KMS-11 (cell line): ENCODE results near the gene PAK1.

Source experiments
- H2AFZ ChIP-seq: fragments of 200-600 bp; sonication (generic); 2 replicates; pipeline ENCODE4 v1.6.1; 2016; ENCODE audit warnings: antibody characterized with exemption, mixed run types, low read depth
- H3K27ac ChIP-seq: fragments of 200-600 bp; sonication (generic); 2 replicates; pipeline ENCODE4 v1.6.1; 2016; ENCODE audit warnings: mild to moderate bottlenecking, mixed run types
- H3K27me3 ChIP-seq: fragments of 200-600 bp; sonication (generic); 2 replicates; pipeline ENCODE4 v1.6.1; 2017; ENCODE audit warnings: mild to moderate bottlenecking, low read depth, mixed run types, moderate library complexity; ENCODE audit not compliant: insufficient read depth
- H3K36me3 ChIP-seq: fragments of 200-600 bp; sonication (generic); 2 replicates; pipeline ENCODE4 v1.6.1; 2017; ENCODE audit warnings: mild to moderate bottlenecking, mixed run types; ENCODE audit not compliant: insufficient read depth
- H3K4me1 ChIP-seq: fragments of 200-600 bp; sonication (generic); 2 replicates; pipeline ENCODE4 v1.6.1; 2016; ENCODE audit warnings: mild to moderate bottlenecking, low read depth, mixed run types; ENCODE audit not compliant: poor library complexity, severe bottlenecking
- H3K4me2 ChIP-seq: fragments of 200-600 bp; sonication (generic); 2 replicates; pipeline ENCODE4 v1.7.0; 2016; ENCODE audit warnings: mild to moderate bottlenecking, mixed run types
- H3K4me3 ChIP-seq: fragments of 200-600 bp; sonication (generic); IDR thresholded peaks from 2 replicates; pipeline ENCODE4 v1.6.1; 2017; ENCODE audit warnings: low read depth, low read length, mixed read lengths; ENCODE audit not compliant: insufficient read depth
- H3K79me2 ChIP-seq: fragments of 200-600 bp; sonication (generic); 2 replicates; pipeline ENCODE4 v1.6.1; 2016; ENCODE audit warnings: low read depth, mixed run types; ENCODE audit not compliant: insufficient read depth
- H3K9ac ChIP-seq: fragments of 200-600 bp; sonication (generic); 2 replicates; pipeline ENCODE4 v1.6.1; 2016; ENCODE audit warnings: mild to moderate bottlenecking, mixed run types
- H4K20me1 ChIP-seq: fragments of 200-600 bp; sonication (generic); 2 replicates; pipeline ENCODE4 v1.6.1; 2016; ENCODE audit warnings: mild to moderate bottlenecking, mixed run types; ENCODE audit not compliant: insufficient read depth
- CTCF ChIP-seq: fragments of 200-600 bp; sonication (generic); conservative IDR thresholded peaks from 2 replicates; pipeline ENCODE4 v1.6.1; 2017; ENCODE audit warnings: low read depth, mild to moderate bottlenecking, antibody characterized with exemption, low read length, moderate library complexity, mixed read lengths

PAK1 gene

GRCh38 chr11:77441426-77441825 lies 32.5 kb downstream of the PAK1 start:
- Histone ChIP-seq H4K20me1 (no peaks in the 10 kb centered on the region), H3K36me3 (no peaks in the 10 kb centered on the region), H3K9ac (no peak overlapping the region), H3K27me3 (no peaks in the 10 kb centered on the region), H3K27ac (no peak overlapping the region), H3K4me3 (no peak overlapping the region), H3K79me2 (no peaks in the 10 kb centered on the region), H3K4me1 (peaks cover 31% of the 10 kb centered on the region), H2AFZ (no peak overlapping the region), H3K4me2 (no peak overlapping the region)
- no peak for TF ChIP-seq CTCF

- no peak overlapping the region for H3K4me3 ChIP-seq
Observed at GRCh38 chr11:77440678-77441077, 33.2 kb downstream of the PAK1 start.

GRCh38 chr11:77438487-77438886 lies 35.4 kb downstream of the PAK1 start:
- H3K27me3 ChIP-seq, result no peaks in the 10 kb centered on the region
- no peak overlapping the region for H3K27ac ChIP-seq
- H2AFZ ChIP-seq, result no peak overlapping the region
- no peak overlapping the region for H3K4me2 ChIP-seq
- no peaks in the 10 kb centered on the region for H3K36me3 ChIP-seq
- no peaks in the 10 kb centered on the region for H4K20me1 ChIP-seq
- no peaks in the 10 kb centered on the region for H3K79me2 ChIP-seq
- no peak for TF ChIP-seq CTCF
- no peak overlapping the region for H3K4me3 ChIP-seq
- H3K4me1 ChIP-seq, result peaks cover 17% of the 10 kb centered on the region
- H3K9ac ChIP-seq, result no peak overlapping the region

More at GRCh38 chr11:77440678-77441077, 33.2 kb downstream of the PAK1 start:
- H3K27ac ChIP-seq, result no peak overlapping the region
- peaks cover 31% of the 10 kb centered on the region for H3K4me1 ChIP-seq
- no peaks in the 10 kb centered on the region for H4K20me1 ChIP-seq
- H3K27me3 ChIP-seq, result no peaks in the 10 kb centered on the region
- no peak overlapping the region for H3K4me2 ChIP-seq
- TF ChIP-seq CTCF, result no peak
- H3K9ac ChIP-seq, result no peak overlapping the region
- no peaks in the 10 kb centered on the region for H3K36me3 ChIP-seq
- no peaks in the 10 kb centered on the region for H3K79me2 ChIP-seq
- H2AFZ ChIP-seq, result no peak overlapping the region

GRCh38 chr11:77436969-77437368 lies 36.9 kb downstream of the PAK1 start:
- Histone ChIP-seq H3K9ac (no peak overlapping the region), H3K4me3 (no peak overlapping the region), H3K36me3 (no peaks in the 10 kb centered on the region), H3K4me2 (no peak overlapping the region), H2AFZ (no peak overlapping the region), H4K20me1 (no peaks in the 10 kb centered on the region), H3K27me3 (no peaks in the 10 kb centered on the region), H3K27ac (no peak overlapping the region), H3K79me2 (no peaks in the 10 kb centered on the region), H3K4me1 (peaks cover 2% of the 10 kb centered on the region)
- TF ChIP-seq CTCF, result no peak
